Measurements from ENCODE around the gene PBX1. TPM values are rescaled to one million over a fixed set of nuclear protein-coding genes. Genes with fewer than 3 reads are reported as not detected.

PBX1 gene
- total and polyA plus RNA-seq, 10 of the 15 experiments (the other 5 are each of a cell fraction or from before 2014, with no cell fraction given): 0.05 to 0.28 (median 0.11) TPM; not detected in 5

DNA sequence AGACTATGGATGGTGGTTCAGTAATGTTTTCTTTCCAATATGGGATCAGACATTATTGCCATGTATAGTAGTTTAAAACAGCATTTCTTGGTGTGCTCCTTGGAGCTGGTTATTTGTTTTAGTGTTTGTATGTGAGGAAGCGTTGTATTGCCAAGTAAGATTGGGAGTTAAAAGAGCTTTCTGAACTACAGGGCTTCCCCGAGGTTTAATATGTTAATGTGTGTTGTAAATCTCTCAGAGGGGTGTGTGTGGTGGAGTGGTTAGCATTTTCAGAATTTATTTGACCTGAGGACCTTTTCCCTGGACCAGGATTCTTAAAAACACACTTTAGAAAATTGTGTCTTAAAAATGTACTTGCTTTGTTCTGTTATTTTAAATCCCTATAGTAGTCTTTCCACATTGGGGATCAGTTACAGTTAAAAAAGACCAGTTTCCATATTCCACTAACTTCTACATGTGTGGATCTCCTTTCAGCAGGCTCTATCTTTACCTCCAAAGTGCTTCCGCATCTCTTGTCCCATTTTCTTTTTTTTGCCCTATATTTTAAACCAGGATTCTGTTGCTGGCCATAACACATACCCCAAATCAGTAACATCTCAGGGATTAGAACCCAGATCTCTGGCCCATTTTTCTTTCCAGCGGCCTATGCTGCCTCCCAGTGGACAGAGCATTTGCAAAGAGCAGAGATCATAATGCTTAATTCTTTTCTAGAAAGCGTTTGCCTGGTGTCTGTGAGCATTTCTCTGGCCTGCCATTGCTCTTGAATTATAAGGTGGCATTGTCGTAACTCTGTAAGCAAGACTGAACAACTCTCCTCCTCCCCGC, 58.6 kb downstream of the PBX1 start (continued):
- TF ChIP-seq ATF7 (IDR thresholded peaks at IDR 0.05; ENCODE audit: low read depth) (no peak), RAD21 (IDR thresholded peaks at IDR 0.05; ENCODE audit: insufficient read depth, low read depth, low read length) (peak; percentile 63), HCFC1 (IDR thresholded peaks at IDR 0.05; ENCODE audit: low read length) (no peak), TAF1 (IDR thresholded peaks at IDR 0.05; ENCODE audit: borderline replicate concordance, low read depth, low read length) (no peak), POLR2AphosphoS2 (IDR thresholded peaks at IDR 0.05; ENCODE audit: low read depth, low read length) (no peak), FOS (IDR thresholded peaks at IDR 0.05; ENCODE audit: borderline replicate concordance, extremely low read depth, insufficient read length) (no peak)
- TF ChIP-seq, protein P1, sequence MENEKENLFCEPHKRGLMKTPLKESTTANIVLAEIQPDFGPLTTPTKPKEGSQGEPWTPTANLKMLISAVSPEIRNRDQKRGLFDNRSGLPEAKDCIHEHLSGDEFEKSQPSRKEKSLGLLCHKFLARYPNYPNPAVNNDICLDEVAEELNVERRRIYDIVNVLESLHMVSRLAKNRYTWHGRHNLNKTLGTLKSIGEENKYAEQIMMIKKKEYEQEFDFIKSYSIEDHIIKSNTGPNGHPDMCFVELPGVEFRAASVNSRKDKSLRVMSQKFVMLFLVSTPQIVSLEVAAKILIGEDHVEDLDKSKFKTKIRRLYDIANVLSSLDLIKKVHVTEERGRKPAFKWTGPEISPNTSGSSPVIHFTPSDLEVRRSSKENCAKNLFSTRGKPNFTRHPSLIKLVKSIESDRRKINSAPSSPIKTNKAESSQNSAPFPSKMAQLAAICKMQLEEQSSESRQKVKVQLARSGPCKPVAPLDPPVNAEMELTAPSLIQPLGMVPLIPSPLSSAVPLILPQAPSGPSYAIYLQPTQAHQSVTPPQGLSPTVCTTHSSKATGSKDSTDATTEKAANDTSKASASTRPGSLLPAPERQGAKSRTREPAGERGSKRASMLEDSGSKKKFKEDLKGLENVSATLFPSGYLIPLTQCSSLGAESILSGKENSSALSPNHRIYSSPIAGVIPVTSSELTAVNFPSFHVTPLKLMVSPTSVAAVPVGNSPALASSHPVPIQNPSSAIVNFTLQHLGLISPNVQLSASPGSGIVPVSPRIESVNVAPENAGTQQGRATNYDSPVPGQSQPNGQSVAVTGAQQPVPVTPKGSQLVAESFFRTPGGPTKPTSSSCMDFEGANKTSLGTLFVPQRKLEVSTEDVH (IDR thresholded peaks at IDR 0.05; ENCODE audit: low read depth, partially characterized antibody): no peak
- TF ChIP-seq, protein P2, sequence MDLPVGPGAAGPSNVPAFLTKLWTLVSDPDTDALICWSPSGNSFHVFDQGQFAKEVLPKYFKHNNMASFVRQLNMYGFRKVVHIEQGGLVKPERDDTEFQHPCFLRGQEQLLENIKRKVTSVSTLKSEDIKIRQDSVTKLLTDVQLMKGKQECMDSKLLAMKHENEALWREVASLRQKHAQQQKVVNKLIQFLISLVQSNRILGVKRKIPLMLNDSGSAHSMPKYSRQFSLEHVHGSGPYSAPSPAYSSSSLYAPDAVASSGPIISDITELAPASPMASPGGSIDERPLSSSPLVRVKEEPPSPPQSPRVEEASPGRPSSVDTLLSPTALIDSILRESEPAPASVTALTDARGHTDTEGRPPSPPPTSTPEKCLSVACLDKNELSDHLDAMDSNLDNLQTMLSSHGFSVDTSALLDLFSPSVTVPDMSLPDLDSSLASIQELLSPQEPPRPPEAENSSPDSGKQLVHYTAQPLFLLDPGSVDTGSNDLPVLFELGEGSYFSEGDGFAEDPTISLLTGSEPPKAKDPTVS (IDR thresholded peaks at IDR 0.05; ENCODE audit: low read depth, low read length): no peak
- TF ChIP-seq, protein P3, sequence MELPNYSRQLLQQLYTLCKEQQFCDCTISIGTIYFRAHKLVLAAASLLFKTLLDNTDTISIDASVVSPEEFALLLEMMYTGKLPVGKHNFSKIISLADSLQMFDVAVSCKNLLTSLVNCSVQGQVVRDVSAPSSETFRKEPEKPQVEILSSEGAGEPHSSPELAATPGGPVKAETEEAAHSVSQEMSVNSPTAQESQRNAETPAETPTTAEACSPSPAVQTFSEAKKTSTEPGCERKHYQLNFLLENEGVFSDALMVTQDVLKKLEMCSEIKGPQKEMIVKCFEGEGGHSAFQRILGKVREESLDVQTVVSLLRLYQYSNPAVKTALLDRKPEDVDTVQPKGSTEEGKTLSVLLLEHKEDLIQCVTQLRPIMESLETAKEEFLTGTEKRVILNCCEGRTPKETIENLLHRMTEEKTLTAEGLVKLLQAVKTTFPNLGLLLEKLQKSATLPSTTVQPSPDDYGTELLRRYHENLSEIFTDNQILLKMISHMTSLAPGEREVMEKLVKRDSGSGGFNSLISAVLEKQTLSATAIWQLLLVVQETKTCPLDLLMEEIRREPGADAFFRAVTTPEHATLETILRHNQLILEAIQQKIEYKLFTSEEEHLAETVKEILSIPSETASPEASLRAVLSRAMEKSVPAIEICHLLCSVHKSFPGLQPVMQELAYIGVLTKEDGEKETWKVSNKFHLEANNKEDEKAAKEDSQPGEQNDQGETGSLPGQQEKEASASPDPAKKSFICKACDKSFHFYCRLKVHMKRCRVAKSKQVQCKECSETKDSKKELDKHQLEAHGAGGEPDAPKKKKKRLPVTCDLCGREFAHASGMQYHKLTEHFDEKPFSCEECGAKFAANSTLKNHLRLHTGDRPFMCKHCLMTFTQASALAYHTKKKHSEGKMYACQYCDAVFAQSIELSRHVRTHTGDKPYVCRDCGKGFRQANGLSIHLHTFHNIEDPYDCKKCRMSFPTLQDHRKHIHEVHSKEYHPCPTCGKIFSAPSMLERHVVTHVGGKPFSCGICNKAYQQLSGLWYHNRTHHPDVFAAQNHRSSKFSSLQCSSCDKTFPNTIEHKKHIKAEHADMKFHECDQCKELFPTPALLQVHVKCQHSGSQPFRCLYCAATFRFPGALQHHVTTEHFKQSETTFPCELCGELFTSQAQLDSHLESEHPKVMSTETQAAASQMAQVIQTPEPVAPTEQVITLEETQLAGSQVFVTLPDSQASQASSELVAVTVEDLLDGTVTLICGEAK (IDR thresholded peaks at IDR 0.05; ENCODE audit: borderline replicate concordance): no peak
